Subcutaneous adipose tissue (tissue), 4 donors: Measurements from ENCODE around the gene DAPK1. TPM values are rescaled to one million over a fixed set of nuclear protein-coding genes. Genes with fewer than 3 reads are reported as not detected.

Source experiments
- CTCF ChIP-seq: fragments of 450-650 bp; IDR thresholded peaks from one replicate; pipeline ENCODE4 v1.5.1; 2016; ENCODE audit warnings: low read depth, mild to moderate bottlenecking, control low read depth, antibody characterized with exemption, moderate library complexity
- total RNA-seq, 4 donors: library from RNA; depleted of rRNA; stranded (reverse); fragments of >200 nt; gene quantifications; one replicate each; pipeline ENCODE4 v1.1.0, GENCODE V29; 2016

The DAPK1 gene
- total RNA-seq, 4 donors from 2014 or later, result 29.5 to 63.2 (median 43.4) TPM

GRCh38 chr9:87685441-87685840 lies 187.8 kb downstream of the DAPK1 start:
- no peak for TF ChIP-seq CTCF

- no peak for TF ChIP-seq CTCF
Observed at GRCh38 chr9:87685871-87686519, 188.3 kb downstream of the DAPK1 start.

- no peak for TF ChIP-seq CTCF
Observed at GRCh38 chr9:87686520-87687090, 188.9 kb downstream of the DAPK1 start.

- no peak for TF ChIP-seq CTCF
Observed at GRCh38 chr9:87687207-87687606, 189.5 kb downstream of the DAPK1 start.

GRCh38 chr9:87694236-87694755 lies 196.6 kb downstream of the DAPK1 start:
- TF ChIP-seq CTCF, result no peak

GRCh38 chr9:87695523-87695922 lies 197.9 kb downstream of the DAPK1 start:
- TF ChIP-seq CTCF, result no peak

- TF ChIP-seq CTCF, result no peak
Observed at GRCh38 chr9:87696641-87697040, 199.0 kb downstream of the DAPK1 start.
